H54 (cell line): Measurements from ENCODE around the gene ABHD8.

Experiments
- DNase-seq: peaks from one replicate; pipeline ENCODE4 v3.0.0; 2011; ENCODE audit warnings: low spot score, mixed read lengths; ENCODE audit not compliant: insufficient read length
- FAIRE-seq: peaks from 3 replicates; lab custom pipeline; 2011; peaks lifted over from hg19 to GRCh38; lab: Jason Lieb, UNC
- POLR2A ChIP-seq: IDR thresholded peaks from 2 replicates; pipeline ENCODE4 v1.6.1; 2011; ENCODE audit warnings: low read depth, mild to moderate bottlenecking, low read length

The ABHD8 gene

DNA sequence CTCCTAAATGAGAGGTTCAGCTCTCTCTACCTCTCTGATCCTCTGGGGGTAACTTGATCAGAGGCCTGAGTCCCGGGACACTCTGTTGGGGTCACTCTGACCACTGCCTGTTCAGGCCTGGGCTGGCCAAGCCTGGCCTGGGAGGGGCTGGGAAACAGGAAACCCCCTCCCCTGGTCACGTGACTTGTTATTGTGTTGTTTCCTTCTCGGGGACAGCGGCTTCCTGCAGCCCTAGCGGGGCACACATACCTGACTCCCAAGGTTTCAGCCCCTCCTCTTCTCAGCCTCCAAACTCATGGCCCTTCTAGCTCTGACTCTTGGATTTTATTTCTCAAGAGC is 38.6 kb downstream of the ABHD8 start, which contains the start of gene USHBP1:
Gene USHBP1 (minus strand): TSS at position 105 of the 339 bp plus-strand sequence. CDS start 446 bp downstream, outside the sequence.
- FAIRE-seq (no peak), DNase-seq (no peak)
- no peak for TF ChIP-seq POLR2A

- DNase-seq: no peak
- no peak for FAIRE-seq
- TF ChIP-seq POLR2A: no peak
Observed at GRCh38 chr19:17263712-17264640, 39.2 kb downstream of the ABHD8 start.

- FAIRE-seq (no peak), DNase-seq (no peak)
- TF ChIP-seq POLR2A: no peak
Observed at GRCh38 chr19:17262557-17262956, 40.7 kb downstream of the ABHD8 start.

DNA sequence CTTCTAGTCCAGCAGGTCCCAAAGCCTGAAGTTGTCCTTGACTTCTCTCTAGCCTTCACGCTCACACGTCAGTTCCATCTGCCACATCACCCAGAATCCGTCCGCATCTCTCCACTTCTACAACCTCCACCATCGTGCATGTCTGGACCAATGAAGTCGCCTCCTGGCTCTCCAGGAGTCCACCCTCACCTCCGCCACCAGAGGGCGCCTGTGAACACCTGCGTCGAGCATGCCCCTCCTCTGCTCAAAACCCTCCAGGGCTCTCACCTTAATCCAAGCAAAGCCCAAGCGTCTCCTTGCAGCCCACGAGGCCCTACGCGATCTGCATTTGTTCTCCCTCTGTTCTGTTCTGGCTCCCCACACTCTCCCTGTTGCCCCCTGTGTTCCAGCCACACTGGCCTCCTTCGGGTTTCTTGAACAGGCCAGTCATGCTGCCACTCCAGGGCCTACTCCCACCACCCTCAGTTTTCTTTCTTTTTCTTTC is 42.3 kb downstream of the ABHD8 start:
- FAIRE-seq: no peak
- DNase-seq: peak; percentile 81
- TF ChIP-seq POLR2A: no peak

- DNase-seq: no peak
- TF ChIP-seq POLR2A: no peak
- FAIRE-seq: no peak
Observed at GRCh38 chr19:17259934-17260333, 43.3 kb downstream of the ABHD8 start.

GRCh38 chr19:17259118-17259780 is 44.0 kb downstream of the ABHD8 start:
- no peak for FAIRE-seq
- TF ChIP-seq POLR2A: no peak
- DNase-seq: no peak

DNA sequence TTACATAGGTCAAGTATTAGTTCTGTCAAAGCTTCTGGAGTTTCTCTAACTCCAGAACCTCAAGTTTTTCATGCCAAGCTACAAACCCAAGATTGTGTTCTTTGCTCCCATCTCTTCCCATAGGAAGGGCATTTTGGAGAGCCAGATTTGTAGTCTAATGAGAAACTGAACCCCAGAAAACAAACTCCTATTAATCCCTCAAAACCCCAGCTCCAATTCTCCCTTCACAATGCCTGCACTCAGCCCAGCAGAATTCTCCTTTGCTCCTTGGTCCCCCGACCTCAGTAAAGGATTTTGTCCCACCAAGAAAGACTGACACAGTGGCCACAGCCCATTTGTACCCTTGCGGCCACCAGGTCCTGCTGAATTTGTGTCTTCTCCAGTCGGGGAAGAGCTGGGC is 47.1 kb downstream of the ABHD8 start:
- no peak for TF ChIP-seq POLR2A
- FAIRE-seq (no peak), DNase-seq (no peak)

DNA sequence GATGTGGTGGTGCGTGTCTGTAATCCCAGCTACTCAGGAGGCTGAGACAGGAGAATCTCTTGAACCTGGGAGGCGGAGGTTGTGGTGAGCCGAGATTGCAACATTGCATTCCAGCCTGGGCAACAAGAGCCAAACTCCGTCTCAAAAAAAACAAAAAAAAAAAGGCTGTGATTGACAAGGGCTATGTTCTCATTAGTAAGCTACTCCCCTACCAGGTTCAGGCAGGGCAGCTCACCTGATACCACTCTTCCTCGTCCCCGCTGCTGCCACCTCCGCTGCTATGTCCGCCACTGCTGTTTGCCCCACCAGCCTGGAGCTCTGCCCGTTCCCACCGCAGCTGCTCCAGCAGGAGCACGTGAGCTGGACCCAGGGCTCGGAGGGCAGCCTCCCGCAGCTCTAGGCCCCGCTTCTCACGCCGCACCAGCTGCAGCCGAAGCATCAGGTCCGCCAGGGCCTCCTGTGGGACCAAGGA is 48.0 kb downstream of the ABHD8 start:
- no peak for DNase-seq
- TF ChIP-seq POLR2A: no peak
- FAIRE-seq: no peak

DNA sequence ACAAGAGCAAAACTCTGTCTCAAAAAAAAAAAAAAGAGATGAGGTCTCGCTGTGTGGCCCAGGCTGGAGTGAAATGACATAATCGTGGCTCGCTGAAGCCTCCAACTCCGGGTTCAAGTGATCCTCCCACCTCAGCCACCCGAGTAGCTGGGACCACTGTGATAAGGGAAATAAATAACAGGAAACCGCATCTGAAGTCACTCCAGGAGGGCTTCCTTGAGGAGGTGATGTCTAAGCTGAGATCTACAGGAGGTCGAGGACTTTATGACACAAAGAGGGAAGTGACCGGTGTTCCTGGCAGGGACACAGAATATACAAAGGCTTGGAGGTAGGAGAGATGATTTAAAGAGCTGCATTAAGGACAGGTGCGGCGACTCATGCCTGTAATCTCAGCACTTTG is 48.6 kb downstream of the ABHD8 start:
- TF ChIP-seq POLR2A: no peak
- FAIRE-seq (no peak), DNase-seq (no peak)

GRCh38 chr19:17249887-17250548 is 53.2 kb downstream of the ABHD8 start:
- no peak for FAIRE-seq
- no peak for TF ChIP-seq POLR2A

GRCh38 chr19:17248011-17248776 is 55.0 kb downstream of the ABHD8 start:
- FAIRE-seq (no peak), DNase-seq (no peak)
- no peak for TF ChIP-seq POLR2A

More at GRCh38 chr19:17249887-17250548, 53.2 kb downstream of the ABHD8 start:
- no peak for DNase-seq

DNA sequence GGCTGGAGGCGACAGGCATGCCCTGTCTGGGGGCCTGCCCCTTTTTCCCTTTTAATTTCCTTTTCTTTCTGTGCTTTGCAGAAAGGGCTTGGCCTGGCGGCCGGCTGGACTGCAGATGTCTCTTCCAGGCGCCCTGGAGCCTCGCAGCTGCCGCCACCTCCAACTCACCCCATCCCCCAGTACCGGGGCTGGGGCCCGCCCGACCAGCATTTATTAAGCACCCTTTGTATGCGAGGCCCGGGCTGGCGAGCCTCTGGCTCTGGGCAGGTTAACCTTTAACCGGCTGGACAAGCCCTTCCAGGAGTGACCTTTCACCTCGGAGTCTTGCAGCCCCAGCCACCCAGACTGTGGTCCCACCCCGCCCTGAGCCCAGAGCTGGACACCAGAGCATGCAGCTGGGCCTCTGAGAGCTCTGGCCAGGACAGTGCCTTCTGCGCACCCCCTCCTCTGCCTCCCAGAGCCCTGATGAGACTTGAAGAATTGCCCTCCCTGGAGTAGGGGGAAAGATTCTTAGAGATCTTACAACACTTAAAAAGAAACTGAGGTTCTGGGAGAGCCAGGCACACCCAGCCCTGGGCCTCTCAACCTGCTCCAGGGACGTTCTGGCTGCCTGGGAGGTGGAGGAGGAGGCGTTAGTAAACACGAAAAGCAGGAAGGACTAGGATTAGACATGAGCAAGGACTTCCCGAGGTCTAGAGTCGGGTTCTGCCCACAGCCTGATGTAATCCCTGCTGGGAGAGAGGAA is 56.4 kb downstream of the ABHD8 start:
- DNase-seq (no peak), FAIRE-seq (no peak)
- TF ChIP-seq POLR2A: no peak
